ENCODE results near the gene ACHE.

ACHE gene

DNA sequence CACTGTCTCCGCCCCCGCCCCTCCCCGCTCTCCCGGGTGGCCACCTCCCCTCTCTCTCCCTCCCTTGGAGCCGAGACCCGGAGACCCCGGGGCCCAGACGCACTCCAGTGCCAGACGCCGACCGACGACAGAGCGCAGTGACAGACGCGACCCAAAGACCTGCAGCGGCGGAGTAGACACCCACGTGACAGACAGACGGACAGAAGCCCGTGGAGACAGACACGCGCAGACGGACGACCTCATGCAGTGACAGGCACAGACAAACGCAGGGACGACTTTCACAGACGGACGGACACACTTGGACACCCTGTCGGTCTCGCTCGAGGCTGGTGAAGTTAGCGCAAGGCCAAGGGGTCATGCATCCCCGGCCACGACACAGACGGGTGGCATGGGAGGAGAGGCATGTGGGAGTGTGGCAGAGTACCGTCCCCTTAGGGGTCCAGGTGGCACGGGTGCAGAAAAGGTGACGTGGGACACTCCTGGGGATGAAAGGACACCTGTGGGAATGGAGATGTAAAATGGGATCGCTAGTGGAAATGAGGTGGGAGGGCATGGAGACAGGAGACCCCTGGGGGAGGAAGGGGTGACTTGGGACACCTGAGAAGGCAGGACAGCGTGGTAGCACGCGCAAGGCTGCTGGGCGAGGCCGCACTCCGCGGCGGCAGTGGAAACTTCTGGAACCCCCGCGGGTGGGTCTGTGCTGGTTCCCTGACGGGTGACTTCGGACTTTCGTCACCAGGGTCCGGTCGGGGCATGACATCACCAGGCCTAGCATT lies 456 bp upstream of the ACHE start:
- peak; percentile 60 for DNase-seq

DNA sequence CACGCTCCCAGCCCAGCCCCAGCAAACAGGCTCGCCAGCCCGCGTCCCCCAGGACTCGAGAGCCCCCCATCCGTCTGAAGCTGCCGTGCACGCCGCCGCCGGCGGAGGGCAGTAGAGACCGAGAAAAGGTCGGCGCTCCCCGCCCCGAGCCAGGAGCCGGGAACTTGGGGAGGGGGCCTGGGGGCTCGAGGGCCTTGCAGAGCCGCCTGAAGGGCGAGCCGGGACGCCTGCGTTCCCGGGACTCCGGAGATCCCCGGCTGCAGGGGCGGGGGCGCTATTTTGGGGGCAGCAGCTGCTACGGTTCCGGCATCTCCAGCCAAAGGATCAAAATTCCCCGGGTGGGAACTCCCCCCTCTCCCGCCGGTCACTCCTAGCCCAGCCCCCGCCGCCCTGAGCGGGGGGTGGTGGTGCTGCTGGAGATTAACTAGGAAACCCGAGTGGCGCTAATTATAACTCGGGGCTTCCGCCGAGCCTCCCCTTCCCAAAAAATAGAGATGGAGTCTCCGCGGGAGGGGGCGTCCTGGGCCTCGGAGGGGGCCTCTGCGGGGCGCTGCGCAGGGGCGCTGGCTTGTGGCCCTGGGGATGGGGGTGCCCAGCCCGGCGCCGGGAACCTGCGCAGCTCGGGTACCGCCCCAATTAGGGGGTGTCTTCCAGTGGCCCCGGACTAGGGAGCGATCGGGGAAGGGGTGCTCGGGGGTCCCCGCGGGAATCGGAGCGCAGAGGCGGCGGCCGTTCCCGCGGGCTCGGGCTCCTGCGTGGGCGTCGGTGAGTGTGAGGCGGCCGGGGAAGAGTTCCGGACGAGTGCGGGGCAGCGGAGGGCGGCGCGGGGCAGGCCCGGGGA lies 608 bp downstream of the ACHE start:
- peak; percentile 58 for DNase-seq

DNA sequence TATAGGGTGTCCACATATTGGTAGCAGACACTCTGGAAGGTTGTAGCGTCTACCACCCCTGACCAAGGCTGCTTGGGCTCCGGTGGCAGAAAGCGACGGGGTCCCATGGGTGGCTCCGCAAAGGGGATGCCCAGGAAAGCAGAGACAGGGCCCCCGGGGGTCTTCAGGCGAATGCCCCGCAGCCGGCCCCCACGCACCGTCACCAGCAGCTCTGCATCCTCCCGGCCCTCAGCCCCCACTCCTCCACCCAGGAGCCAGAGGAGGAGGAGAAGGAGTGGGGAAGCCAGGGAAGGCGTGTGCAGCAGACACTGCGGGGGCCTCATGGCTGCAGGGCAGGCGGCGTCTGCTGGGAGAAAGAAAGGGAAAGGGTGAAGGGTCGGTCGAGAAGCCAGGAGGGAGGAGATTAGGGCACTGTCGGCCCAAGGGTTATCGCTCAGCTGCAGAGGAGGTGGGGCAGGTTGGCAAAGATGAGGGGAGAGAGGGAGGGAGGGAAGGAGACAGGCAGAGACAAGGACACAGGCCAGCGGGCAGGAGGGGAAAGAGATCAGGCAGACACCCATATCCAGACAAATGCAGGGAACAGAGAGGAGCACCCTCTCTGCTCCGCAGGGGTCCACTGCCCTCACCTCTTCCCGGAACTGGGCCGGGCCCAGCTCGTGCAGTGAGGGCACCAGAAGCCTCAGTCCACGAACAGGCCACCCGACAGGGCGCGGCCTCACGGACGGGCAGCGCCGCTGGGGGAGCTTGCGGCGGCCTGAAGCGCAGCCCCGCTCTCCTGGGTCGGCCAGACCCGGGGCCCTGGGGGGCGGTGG lies 1.6 kb downstream of the ACHE start:
- DNase-seq = no peak

DNA sequence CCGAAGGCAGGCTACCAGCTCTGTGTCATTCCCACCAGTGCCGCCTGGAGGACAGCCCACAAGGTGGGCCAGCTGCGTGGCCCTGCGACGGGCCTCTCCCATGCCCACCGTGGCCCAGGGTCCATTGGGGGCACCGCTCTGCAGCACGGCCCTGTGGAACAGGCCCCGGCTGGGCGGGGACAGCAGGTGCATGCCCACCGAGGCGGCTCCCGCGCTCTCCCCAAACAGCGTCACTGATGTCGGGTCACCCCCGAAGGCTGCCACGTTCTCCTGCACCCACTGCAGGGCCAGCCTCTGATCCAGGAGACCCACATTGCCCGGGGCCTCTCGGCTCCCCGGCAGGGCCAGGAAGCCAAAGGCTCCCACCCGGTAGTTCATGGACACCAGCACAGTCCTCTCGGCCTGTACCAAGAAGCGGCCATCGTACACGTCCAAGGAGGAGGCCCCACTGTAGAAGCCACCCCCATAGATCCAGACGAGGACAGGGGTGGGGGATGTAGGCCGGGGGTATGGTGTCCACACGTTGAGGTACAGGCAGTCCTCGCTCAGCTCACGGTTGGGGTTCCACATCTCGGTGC lies 2.3 kb downstream of the ACHE start:
- DNase-seq = no peak

DNA sequence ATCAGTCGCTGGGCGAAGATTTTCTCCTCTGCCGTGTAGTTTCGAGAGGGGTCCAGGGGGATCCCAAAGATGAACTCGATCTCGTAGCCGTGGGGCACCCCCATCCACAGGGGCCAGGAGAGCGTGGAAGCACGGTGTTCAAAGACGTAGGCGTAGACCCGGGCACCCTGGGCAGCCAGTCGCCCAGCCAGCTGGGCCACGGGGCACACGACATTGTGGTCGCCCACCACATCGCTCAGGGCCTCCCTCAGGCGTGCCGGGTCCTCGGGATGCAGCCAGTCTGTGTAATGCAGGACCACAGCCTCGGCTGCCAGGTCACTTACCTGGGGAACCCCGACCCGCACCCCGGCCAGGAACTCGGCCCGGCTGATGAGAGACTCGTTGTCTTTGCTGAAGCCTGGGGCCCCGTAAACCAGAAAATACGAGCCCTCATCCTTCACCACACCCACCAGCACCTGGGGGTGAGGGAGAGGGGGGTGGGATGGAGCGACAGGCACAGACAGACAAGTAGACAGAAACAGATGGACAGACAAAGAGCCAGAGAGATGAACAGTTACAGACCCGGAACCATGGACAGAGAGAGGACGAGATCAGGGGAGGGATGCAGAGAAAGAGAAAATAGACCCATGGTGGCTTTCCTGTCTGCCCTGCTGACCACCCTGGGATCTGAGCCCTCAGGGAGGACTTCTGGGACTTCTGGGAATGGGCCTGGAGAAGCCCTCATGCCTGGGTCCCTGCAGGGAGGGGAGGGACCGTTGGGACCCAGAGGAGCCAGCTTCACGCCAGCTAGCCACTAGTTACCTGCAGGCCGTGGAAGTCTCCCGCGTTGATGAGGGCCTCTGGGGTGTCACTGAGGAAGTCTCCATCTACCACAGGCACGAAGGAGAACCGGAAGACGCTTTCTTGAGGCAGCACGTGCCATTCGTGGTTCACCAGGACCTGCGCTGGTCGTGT lies 3.0 kb downstream of the ACHE start:
- no peak for DNase-seq

DNA sequence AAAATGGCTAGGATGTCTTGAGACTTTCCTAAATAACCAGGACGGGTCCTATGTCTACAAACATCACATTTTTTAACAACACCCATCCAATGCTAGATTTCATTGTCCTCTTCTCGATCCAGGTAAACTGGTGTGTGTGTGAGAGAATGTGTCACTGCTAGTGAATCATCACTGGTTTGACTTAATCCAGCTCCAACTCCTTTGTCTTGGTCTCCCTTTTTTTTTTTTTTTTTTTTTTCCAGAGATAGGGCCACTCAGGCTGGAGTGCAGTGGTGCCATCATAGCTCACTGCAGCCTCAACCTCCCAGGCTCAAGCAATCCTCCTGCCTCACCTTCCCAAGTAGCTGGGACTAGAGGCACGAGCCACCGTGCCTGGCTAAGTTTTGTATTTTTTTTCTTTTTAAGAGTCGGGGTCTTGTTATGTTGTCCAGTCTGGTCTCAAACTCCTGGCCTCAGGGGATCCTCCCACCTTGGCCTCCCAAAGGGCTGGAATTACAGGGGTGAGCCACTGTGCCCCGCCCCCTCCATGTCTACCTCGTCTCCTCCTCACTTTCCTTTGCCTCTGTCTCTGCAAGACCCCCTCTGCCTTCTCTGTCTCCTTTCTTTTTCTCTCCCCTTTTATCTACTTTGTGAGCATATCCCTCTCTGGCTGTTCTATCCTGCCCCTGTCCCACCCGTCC lies 4.0 kb downstream of the ACHE start:
- no peak for DNase-seq

DNA sequence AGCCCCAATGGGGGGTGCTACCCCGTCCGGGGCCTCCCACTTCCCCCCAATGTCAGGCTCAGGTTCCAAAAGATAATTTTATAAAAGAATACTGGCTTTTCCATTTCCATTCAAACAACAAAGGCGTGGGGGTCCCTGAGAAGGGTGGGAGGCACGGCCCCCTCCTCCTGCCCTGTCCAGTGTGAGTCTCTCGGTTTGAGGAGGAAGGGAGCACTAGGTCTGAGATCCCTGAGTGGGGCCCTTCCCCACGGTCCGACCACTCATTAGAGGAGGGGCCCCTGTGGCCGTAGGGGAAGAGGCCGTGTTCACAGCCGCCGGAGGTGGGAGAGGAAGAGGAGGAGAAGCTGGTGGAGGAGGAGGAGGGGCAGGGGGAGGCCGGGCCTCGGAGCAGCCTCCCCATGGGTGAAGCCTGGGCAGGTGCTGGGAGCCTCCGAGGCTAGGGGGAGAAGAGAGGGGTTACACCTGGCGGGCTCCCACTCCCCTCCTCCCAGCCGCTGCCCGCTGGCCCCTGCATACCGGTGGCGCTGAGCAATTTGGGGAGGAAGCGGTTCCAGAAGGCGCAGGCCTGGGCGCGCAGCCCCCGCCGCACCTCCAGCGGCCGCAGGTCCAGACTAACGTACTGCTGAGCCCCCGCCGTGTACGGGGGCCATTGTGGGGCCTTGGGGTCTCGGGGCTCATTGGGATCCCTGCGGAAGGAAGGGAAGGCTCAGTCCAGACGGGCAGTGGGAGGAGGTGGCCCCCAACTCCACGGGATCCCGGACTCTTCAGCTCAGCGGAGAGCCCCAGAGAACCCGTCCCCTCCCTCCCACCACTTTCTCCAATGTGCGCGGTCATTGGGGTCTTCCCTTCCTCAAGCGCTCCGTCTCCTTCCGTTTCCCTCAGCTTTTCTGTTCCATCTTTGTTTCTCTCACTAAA lies 4.8 kb downstream of the ACHE start:
- no peak for DNase-seq

DNA sequence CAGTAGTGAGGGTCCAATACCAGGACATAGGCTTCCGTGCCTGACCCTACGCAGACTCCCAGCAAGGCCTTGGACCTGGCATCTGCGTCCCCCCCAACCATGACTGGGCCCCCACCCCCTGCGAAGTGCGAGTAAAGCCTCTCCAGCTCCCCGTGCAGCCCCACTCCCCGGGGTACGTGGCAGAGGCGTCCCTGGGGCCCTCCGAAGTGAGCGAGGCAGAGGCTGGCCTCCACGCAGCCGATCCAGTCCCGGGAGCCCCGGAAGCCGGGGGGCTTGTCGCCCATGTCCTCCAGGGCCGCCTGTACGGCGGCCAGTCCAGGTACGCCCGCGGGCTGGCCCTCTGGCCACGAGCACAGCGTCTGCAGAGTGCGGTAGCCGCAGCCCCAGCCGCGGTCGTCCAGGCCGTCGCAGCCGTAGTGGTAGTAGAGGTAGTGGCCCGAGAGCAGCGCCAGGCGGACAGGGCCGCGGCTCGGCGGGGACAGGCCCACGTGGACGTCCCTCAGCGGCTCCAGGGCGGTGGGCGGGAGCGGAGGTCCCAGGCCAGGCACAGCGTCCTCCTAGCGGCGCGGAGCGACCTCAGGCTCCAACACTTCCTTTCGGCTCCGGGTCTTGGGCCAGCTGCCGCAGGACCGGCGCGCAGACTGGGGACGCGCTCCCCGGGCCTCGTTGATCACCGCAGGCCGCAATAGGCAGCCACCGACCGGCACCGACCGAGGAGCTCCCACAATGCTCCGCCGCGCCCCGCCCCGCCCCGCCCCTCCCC lies 6.5 kb downstream of the ACHE start, which contains the start of gene UFSP1:
UFSP1 (minus strand) TSS at position 728 of the 763 bp plus-strand sequence; CDS start at position 284, 444 bp downstream.
- no peak for DNase-seq

DNA sequence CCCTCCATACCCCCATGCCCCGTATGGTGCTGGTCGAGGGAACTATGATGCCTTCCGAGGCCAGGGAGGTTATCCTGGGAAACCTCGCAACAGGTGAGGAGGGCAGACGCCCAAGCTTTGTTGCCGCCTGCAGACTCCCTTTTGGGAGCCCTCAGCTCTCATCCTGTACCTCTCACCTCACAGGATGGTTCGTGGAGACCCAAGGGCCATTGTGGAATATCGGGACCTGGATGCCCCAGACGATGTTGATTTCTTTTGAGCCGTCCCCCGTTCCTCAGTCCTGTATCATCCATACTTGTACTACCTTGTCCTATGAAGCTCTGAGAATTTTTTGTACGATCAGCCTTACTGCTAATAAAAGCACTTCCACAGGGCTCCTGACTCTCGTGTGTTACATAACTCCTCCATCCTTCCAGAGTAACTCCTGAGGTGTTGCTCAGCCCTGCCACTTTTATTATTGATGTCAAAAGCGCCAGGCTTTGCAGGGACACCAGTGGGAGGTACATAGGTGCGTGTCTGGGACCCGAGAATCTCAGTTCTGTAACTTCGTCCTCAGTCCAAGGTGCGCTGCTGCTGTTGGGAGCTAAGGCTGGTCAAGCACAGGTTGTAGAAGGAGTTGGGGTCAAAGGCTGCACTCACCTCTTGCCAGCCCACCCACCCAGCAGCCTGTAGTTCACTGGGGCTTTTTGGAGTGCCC lies 7.2 kb downstream of the ACHE start:
- no peak for DNase-seq

DNA sequence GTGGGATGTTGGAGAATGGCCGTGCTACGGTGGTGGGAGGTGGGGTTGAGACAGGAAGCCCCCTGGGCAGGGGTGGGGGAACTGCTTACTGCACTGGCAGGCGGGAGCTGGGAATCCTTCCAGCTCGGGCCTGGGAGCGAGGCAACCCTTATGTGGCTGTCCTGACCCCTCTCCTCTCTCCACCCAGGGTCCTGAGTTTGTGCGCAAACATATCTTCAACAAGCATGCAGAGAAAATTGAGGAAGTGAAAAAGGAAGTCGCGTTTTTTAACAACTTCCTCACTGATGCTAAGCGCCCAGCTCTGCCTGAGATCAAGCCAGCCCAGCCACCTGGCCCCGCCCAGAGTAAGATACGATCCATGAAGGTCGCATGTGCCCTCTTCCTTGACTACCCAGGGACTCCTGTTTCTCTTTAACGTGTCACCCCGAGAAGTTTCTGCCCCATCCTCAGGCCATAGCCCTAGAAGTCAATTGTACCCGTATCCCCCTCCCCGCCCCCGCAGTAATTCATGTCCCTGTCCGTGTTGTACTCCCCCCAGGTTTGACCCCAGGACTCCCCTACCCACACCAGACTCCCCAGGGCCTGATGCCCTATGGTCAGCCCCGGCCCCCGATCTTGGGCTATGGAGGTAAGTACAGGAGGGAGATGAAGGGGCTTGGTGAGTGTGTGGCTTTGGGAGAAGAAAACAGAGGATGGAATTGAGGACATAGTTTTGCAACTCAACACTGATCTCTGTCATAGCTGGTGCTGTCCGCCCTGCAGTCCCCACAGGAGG lies 8.0 kb downstream of the ACHE start:
- peak; percentile 78 for DNase-seq

DNA sequence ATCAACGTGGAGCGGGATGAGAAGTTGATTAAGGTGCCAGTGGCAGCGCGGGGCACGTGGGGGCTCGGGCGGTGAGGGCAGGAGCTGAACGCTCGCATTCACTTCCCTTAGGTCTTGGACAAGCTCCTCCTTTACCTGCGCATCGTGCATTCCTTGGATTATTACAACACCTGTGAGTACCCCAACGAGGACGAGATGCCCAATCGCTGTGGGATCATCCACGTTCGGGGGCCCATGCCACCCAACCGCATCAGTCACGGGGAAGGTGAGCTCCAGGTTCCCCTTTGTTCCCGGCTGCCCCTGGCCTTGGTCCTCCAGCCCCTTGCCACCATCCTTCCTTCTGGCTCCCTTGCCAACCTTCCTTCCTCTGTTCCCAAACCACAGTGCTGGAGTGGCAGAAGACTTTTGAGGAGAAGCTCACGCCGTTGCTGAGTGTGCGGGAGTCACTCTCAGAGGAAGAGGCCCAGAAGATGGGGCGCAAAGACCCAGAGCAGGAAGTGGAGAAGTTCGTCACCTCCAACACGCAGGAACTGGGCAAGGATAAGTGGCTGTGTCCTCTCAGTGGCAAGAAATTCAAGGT lies 8.7 kb downstream of the ACHE start:
- DNase-seq = peak; percentile 40

DNA sequence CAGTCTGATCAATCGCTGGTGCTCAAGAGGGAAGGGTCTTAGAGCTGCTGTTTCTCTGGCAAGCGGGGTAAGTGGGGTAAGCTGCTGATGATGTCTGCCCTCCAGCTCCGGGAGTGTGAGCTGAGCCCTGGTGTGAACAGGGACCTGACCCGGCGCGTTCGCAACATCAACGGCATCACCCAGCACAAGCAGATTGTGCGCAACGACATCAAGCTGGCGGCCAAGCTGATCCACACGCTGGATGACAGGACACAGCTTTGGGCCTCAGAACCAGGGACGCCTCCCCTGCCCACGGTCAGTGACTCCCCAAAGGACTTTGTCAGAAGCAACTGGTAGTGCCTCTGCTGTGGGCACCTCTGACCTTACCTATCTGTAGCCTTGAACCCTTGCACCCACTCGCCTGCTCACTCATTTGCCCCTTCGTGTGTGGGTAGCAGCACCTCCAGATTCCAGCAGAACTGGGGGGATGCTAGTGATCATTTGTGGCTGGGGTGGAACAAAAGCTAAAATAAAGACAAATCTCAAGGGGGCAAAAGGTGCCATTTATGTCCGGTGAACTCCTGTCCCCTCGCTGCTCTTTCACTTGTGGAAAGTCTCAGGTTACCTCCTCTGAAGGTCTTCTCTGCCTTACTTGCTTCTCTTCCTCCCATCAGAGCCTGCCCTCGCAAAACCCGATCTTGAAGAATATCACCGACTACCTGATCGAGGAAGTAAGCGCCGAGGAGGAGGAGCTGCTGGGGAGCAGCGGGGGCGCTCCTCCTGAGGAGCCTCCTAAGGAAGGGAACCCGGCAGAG lies 9.3 kb downstream of the ACHE start:
- DNase-seq = no peak

DNA sequence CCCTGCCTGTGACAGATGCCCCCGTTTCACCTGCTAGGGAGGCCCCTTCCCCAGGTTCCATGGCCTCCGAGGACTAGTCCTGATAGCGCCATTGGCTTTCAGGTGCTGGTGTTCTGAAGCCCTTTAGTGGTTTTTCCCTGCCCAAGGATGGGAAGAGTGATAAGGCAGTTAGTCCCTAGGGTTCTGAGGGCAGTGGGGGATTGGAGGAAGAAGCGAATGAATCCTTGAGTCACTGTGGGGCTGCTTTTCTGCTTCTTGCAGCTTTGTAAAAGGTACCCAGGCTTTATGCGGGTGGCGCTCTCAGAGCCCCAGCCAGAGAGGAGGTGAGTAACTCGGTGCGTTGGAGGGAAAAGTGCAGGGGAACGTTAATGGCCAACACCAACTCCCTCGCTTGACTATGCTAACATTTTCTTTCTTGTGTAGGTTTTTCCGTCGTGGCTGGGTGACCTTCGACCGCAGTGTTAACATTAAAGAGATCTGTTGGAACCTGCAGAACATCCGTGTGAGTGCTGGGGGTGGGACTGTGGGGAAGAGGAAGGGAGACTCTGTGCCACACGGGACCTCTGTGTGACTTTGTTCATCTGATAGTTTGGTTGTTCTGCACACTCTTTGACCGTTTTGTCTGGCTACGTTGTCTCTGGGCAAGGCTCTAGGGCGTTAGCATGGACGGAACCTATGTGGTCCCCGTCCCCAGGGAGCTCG lies 10.1 kb downstream of the ACHE start:
- no peak for DNase-seq

DNA sequence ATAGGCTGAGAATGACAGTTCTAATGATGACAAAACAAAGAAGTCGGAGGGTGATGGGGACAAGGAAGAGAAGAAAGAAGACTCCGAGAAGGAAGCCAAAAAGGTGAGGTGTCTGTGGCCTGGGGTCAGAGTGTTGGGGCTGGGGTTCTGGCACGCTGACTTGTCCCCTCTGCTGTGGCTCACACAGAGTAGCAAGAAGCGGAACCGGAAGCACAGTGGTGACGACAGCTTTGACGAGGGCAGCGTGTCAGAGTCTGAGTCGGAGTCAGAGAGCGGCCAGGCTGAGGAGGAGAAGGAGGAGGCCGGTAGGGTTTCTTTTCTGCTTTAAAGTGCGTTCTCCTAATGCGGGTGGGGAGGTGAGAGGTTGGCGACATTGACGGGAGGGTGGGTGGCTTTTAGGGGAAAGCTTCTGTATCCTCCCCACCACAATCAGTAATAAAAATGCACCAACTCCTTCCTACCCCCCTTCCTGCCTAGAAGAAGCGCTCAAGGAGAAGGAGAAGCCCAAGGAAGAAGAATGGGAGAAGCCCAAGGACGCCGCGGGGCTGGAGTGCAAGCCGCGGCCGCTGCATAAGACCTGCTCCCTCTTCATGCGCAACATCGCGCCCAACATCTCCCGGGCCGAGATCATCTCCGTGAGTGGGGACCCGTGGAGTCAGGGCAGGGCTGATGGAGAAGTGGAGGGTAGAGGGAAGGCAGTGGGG lies 10.8 kb downstream of the ACHE start:
- peak; percentile 81 for DNase-seq

All from CD4-positive, alpha-beta T cell treated with Interleukin-17A for 1 hour (primary cell).